Smooth muscle cell (in vitro differentiated cells): Measurements from ENCODE around the gene COP1. TPM values are rescaled to one million over a fixed set of nuclear protein-coding genes. Genes with fewer than 3 reads are reported as not detected.
"Not testable (repeated sequence)": the region's sequence is repeated elsewhere in the genome, so short reads cannot be mapped to it uniquely, and the experiment has no call there.

Source experiments
- DNase-seq: peaks from one replicate; lab custom pipeline; 2025; ENCODE audit not compliant: unreplicated experiment; lab: John Stamatoyannopoulos, UW
- H2AFZ ChIP-seq: fragments of 200-600 bp; sonication (generic); 2 replicates; pipeline ENCODE4 v1.6.0; 2016; ENCODE audit warnings: antibody characterized with exemption, low read depth, mild to moderate bottlenecking
- H3F3A ChIP-seq: fragments of 200-600 bp; sonication (generic); 2 replicates; pipeline ENCODE4 v1.6.0; 2017; ENCODE audit warnings: antibody characterized with exemption, low read depth
- H3K27ac ChIP-seq: fragments of 200-600 bp; sonication (generic); 2 replicates; pipeline ENCODE4 v1.5.1; 2016; ENCODE audit warnings: low read depth, mild to moderate bottlenecking
- H3K27me3 ChIP-seq: fragments of 200-600 bp; sonication (generic); 2 replicates; pipeline ENCODE4 v1.6.1; 2016; ENCODE audit warnings: low read depth, mild to moderate bottlenecking
- H3K36me3 ChIP-seq: fragments of 200-600 bp; sonication (generic); 2 replicates; pipeline ENCODE4 v1.5.1; 2016; ENCODE audit warnings: low read depth
- H3K4me1 ChIP-seq: fragments of 200-600 bp; sonication (generic); 2 replicates; pipeline ENCODE4 v1.5.1; 2016; ENCODE audit warnings: low read depth
- H3K4me2 ChIP-seq: fragments of 200-600 bp; sonication (generic); 2 replicates; pipeline ENCODE4 v1.6.0; 2016; ENCODE audit warnings: mild to moderate bottlenecking
- H3K4me3 ChIP-seq: fragments of 200-600 bp; sonication (generic); 2 replicates; pipeline ENCODE4 v1.5.1; 2016; ENCODE audit warnings: mild to moderate bottlenecking
- H3K79me2 ChIP-seq: fragments of 200-600 bp; sonication (generic); 2 replicates; pipeline ENCODE4 v1.6.0; 2016; ENCODE audit warnings: low read depth, mild to moderate bottlenecking
- H3K9ac ChIP-seq: fragments of 200-600 bp; sonication (generic); 2 replicates; pipeline ENCODE4 v1.6.0; 2016; ENCODE audit warnings: low read depth
- H3K9me3 ChIP-seq: fragments of 200-600 bp; sonication (generic); replicated peaks from 2 replicates; pipeline ENCODE4 v1.5.1; 2016; ENCODE audit warnings: low read depth
- H4K20me1 ChIP-seq: fragments of 200-600 bp; sonication (generic); 2 replicates; pipeline ENCODE4 v1.6.0; 2016; ENCODE audit warnings: low read depth
- CTCF ChIP-seq: fragments of 200-600 bp; sonication (generic); IDR thresholded peaks from 2 replicates; pipeline ENCODE4 v1.5.1; 2017; ENCODE audit warnings: borderline replicate concordance, mild to moderate bottlenecking, antibody characterized with exemption; ENCODE audit not compliant: insufficient read depth, poor library complexity, severe bottlenecking
- WGBS: methylation state at CpG from one replicate; pipeline ENCODE4 v1.1.7; 2016; ENCODE audit warnings: low lambda C conversion rate; 5-methylcytosine and 5-hydroxymethylcytosine counted together
- polyA plus RNA-seq: library from polyadenylated mRNA; unstranded; fragments of >200 nt; fragmentation: Nextera tagmentation; extraction: Ambion mirVana; gene quantifications from 2 replicates; pipeline ENCODE4 v1.2.1, GENCODE V29; 2016
- total RNA-seq: library from RNA; depleted of rRNA; stranded (reverse); fragments of >200 nt; gene quantifications from 2 replicates; pipeline ENCODE4 v1.2.3, GENCODE V29; 2014

COP1 gene
- total and polyA plus RNA-seq, 2 experiments from 2014 or later: 44.8 to 68.2 TPM

GRCh38 chr1:176206006-176206960 is 803 bp downstream of the COP1 start:
- Histone ChIP-seq H3K27ac (peak overlapping the region; percentile 93), H3K4me2 (peak overlapping the region; percentile 95), H3K4me1 (peaks cover 15% of the 10 kb centered on the region), H3K9me3 (no peaks in the 10 kb centered on the region), H3K9ac (peak overlapping the region; percentile 95), H3F3A (no peaks in the 10 kb centered on the region), H3K27me3 (no peaks in the 10 kb centered on the region), H3K36me3 (no peaks in the 10 kb centered on the region), H3K4me3 (peak overlapping the region; percentile 97), H3K79me2 (peaks cover 54% of the 10 kb centered on the region), H4K20me1 (peaks cover 51% of the 10 kb centered on the region), H2AFZ (peak overlapping the region; percentile 97)
- peak; percentile 59 for DNase-seq
- WGBS: 1% methylated on average over 54 of the region's 58 CpGs
- no peak for TF ChIP-seq CTCF

- H3K79me2 ChIP-seq: peaks cover 63% of the 10 kb centered on the region
- TF ChIP-seq CTCF: no peak
- no peaks in the 10 kb centered on the region for H3F3A ChIP-seq
- no peak for DNase-seq
- no peak overlapping the region for H2AFZ ChIP-seq
- peak overlapping the region; percentile 95 for H3K9ac ChIP-seq
- no peaks in the 10 kb centered on the region for H3K9me3 ChIP-seq
- H3K4me3 ChIP-seq: peak overlapping the region; percentile 97
- H4K20me1 ChIP-seq: peaks cover 59% of the 10 kb centered on the region
- peaks cover 15% of the 10 kb centered on the region for H3K4me1 ChIP-seq
- H3K36me3 ChIP-seq: no peaks in the 10 kb centered on the region
- H3K4me2 ChIP-seq: peak overlapping the region; percentile 95
- 44% methylated on average over 5 of the region's 5 CpGs for WGBS
- H3K27me3 ChIP-seq: no peaks in the 10 kb centered on the region
- H3K27ac ChIP-seq: peak overlapping the region; percentile 5
Observed at GRCh38 chr1:176205332-176205914, 1.7 kb downstream of the COP1 start.

GRCh38 chr1:176204655-176205054 is 2.4 kb downstream of the COP1 start:
- H3K9ac ChIP-seq, H3K9me3 ChIP-seq, DNase-seq, H3F3A ChIP-seq, H2AFZ ChIP-seq, H3K36me3 ChIP-seq, H3K27me3 ChIP-seq, H3K27ac ChIP-seq: not testable (repeated sequence)
- Histone ChIP-seq H3K4me3 (peak overlapping the region; percentile 97), H3K79me2 (peaks cover 70% of the 10 kb centered on the region), H3K4me2 (peak overlapping the region; percentile 95), H4K20me1 (peaks cover 67% of the 10 kb centered on the region), H3K4me1 (peaks cover 15% of the 10 kb centered on the region)
- 89% methylated on average over 9 of the region's 9 CpGs for WGBS

GRCh38 chr1:176203735-176204134 is 3.4 kb downstream of the COP1 start:
- 90% methylated on average over 4 of the region's 4 CpGs for WGBS
- no peak for TF ChIP-seq CTCF
- Histone ChIP-seq H3K4me2 (no peak overlapping the region), H3K9me3 (no peaks in the 10 kb centered on the region), H3K4me1 (peaks cover 15% of the 10 kb centered on the region), H4K20me1 (peaks cover 76% of the 10 kb centered on the region), H3K9ac (no peak overlapping the region), H3K27me3 (no peaks in the 10 kb centered on the region), H3K4me3 (peak overlapping the region; percentile 97), H2AFZ (no peak overlapping the region), H3K27ac (no peak overlapping the region), H3F3A (no peaks in the 10 kb centered on the region), H3K36me3 (no peaks in the 10 kb centered on the region), H3K79me2 (peaks cover 79% of the 10 kb centered on the region)
- DNase-seq: no peak
